DND-41 (cell line): ENCODE results near the gene EHMT1.
"Not testable (repeated sequence)": the region's sequence is repeated elsewhere in the genome, so short reads cannot be mapped to it uniquely, and the experiment has no call there.

Experiments used
- EZH2 ChIP-seq: IDR thresholded peaks from 3 replicates; pipeline ENCODE4 v1.6.1; 2012; ENCODE audit warnings: borderline replicate concordance, low read depth, mild to moderate bottlenecking, moderate library complexity, low read length, inconsistent platforms; ENCODE audit not compliant: severe bottlenecking
- TF ChIP-seq, protein P1 (sequence below): IDR thresholded peaks from 2 replicates; pipeline ENCODE4 v1.5.1; 2012; ENCODE audit warnings: borderline replicate concordance, low read length, moderate library complexity, mild to moderate bottlenecking; ENCODE audit not compliant: poor library complexity, severe bottlenecking; ENCODE audit errors: extremely low read depth

DNA sequence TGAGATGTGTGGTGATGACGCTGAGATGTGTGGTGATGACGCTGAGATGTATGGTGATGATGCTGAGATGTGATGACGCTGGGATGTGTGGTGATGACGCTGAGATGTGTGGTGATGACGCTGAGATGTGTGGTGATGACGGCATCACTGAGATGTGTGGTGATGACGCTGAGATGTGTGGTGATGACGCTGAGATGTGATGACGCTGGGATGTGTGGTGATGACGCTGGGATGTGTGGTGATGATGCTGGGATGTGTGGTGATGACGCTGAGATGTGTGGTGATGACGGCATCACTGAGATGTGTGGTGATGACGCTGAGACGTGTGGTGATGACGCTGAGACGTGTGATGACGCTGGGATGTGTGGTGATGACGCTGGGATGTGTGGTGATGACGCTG, 161.2 kb downstream of the EHMT1 start:
- TF ChIP-seq, protein P1, sequence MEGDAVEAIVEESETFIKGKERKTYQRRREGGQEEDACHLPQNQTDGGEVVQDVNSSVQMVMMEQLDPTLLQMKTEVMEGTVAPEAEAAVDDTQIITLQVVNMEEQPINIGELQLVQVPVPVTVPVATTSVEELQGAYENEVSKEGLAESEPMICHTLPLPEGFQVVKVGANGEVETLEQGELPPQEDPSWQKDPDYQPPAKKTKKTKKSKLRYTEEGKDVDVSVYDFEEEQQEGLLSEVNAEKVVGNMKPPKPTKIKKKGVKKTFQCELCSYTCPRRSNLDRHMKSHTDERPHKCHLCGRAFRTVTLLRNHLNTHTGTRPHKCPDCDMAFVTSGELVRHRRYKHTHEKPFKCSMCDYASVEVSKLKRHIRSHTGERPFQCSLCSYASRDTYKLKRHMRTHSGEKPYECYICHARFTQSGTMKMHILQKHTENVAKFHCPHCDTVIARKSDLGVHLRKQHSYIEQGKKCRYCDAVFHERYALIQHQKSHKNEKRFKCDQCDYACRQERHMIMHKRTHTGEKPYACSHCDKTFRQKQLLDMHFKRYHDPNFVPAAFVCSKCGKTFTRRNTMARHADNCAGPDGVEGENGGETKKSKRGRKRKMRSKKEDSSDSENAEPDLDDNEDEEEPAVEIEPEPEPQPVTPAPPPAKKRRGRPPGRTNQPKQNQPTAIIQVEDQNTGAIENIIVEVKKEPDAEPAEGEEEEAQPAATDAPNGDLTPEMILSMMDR: not testable (repeated sequence)
- TF ChIP-seq EZH2: not testable (repeated sequence)
